A673 (cell line): Measurements from ENCODE around the gene KRT81. TPM values are rescaled to one million over a fixed set of nuclear protein-coding genes. Genes with fewer than 3 reads are reported as not detected.

Source experiments
- BruUV-seq: library from RNA; stranded (reverse); fragments of 400-500 nt; replicated peaks from 2 replicates; lab custom pipeline; 2021; lab: Mats Ljungman, UMichigan
- CTCF ChIA-PET: fragments of 300-600 bp; sonication (Branson Sonifier 250); formaldehyde crosslinking; loops from one replicate; lab custom pipeline; 2022; ENCODE audit warnings: antibody characterized with exemption; lab: Charles Lee
- POLR2A ChIA-PET: fragments of 300-600 bp; sonication (Branson Sonifier 250); formaldehyde crosslinking; loops from one replicate; lab custom pipeline; 2022; ENCODE audit warnings: antibody characterized with exemption; ENCODE audit not compliant: low non-redundant PET; lab: Charles Lee
- DNase-seq: peaks from one replicate; pipeline ENCODE4 v3.0.0-alpha.2; 2015; ENCODE audit warnings: low spot score
- H3K27ac ChIP-seq: fragments of 200-600 bp; sonication (generic); 2 replicates; pipeline ENCODE4 v1.5.1; 2016; ENCODE audit warnings: mixed run types, low read depth, mild to moderate bottlenecking, mixed read lengths, antibody characterized with exemption, low read length; ENCODE audit not compliant: poor library complexity, severe bottlenecking
- H3K27me3 ChIP-seq: fragments of 200-600 bp; sonication (generic); replicated peaks from 2 replicates; pipeline ENCODE4 v1.6.1; 2017; ENCODE audit warnings: mixed run types, low read depth, mild to moderate bottlenecking, mixed read lengths, antibody characterized with exemption, low read length; ENCODE audit not compliant: insufficient read depth, poor library complexity
- H3K36me3 ChIP-seq: fragments of 200-600 bp; sonication (generic); 2 replicates; pipeline ENCODE4 v1.6.1; 2016; ENCODE audit warnings: mixed run types, mild to moderate bottlenecking, mixed read lengths, antibody characterized with exemption, low read length; ENCODE audit not compliant: insufficient read depth, poor library complexity, severe bottlenecking
- H3K4me1 ChIP-seq: fragments of 200-600 bp; sonication (generic); 2 replicates; pipeline ENCODE4 v1.6.1; 2017; ENCODE audit warnings: mixed run types, mild to moderate bottlenecking, mixed read lengths, antibody characterized with exemption, low read length; ENCODE audit not compliant: insufficient read depth, poor library complexity, severe bottlenecking
- H3K4me3 ChIP-seq: fragments of 200-600 bp; sonication (generic); 2 replicates; pipeline ENCODE4 v1.5.1; 2016; ENCODE audit warnings: low read depth, mixed run types, mild to moderate bottlenecking, mixed read lengths, low read length; ENCODE audit not compliant: poor library complexity, severe bottlenecking
- H3K9me3 ChIP-seq: fragments of 200-600 bp; sonication (generic); 2 replicates; pipeline ENCODE4 v1.6.1; 2016; ENCODE audit warnings: mixed run types, low read depth, mild to moderate bottlenecking, mixed read lengths, antibody characterized with exemption, low read length; ENCODE audit not compliant: poor library complexity, severe bottlenecking
- EZH2 ChIP-seq: fragments of 200-600 bp; sonication (generic); IDR thresholded peaks from 2 replicates; pipeline ENCODE4 v1.6.1; 2017; ENCODE audit warnings: borderline replicate concordance, low read depth, mild to moderate bottlenecking, mixed read lengths, antibody characterized with exemption, low read length; ENCODE audit not compliant: poor library complexity, severe bottlenecking
- intact Hi-C: fragments of 100-400 bp; cut with micrococcal nuclease; formaldehyde crosslinking; loops from one replicate; pipeline ENCODE4 v1.10.0; 2022; ENCODE audit not compliant: unreplicated experiment
- total RNA-seq: library from RNA; stranded (reverse); gene quantifications from 2 replicates; pipeline ENCODE4 v1.2.3, GENCODE V29; 2021
- TF ChIP-seq, protein P1 (sequence below): fragments of 300-800, 200-600 bp; sonication (generic); conservative IDR thresholded peaks from 2 replicates; pipeline ENCODE4 v1.5.1; 2017; ENCODE audit warnings: low read depth, mild to moderate bottlenecking, antibody characterized with exemption, low read length, moderate library complexity, mixed read lengths

KRT81 gene
- total RNA-seq, 1 experiment from 2014 or later = 0.30 TPM

DNA sequence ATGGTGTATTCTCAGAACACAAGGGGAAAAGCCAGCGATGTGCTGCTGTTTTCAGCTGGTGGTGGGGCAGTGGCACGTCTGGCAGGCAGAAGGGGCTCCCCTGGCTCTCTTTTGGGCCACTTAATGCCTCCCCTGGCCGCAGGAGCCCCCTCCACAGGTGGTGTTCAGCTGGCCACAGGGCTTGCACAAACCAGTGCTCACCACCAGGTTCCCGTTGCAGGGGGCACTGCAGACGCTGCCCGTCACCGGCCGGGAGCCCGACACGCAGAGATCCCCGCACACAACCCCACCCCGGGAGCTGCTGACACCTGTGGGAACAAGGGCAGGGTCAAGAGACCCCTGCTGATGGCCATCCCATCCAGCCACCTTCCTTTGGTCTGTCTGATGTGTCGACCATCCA, 23.2 kb upstream of the KRT81 start:
- no peaks in the 10 kb centered on the region for H3K9me3 ChIP-seq
- H3K27me3 ChIP-seq = peaks cover 5% of the 10 kb centered on the region
- intact Hi-C loops = no loop called here
- H3K36me3 ChIP-seq = no peaks in the 10 kb centered on the region
- no peak overlapping the region for H3K4me3 ChIP-seq
- TF ChIP-seq, protein P1, sequence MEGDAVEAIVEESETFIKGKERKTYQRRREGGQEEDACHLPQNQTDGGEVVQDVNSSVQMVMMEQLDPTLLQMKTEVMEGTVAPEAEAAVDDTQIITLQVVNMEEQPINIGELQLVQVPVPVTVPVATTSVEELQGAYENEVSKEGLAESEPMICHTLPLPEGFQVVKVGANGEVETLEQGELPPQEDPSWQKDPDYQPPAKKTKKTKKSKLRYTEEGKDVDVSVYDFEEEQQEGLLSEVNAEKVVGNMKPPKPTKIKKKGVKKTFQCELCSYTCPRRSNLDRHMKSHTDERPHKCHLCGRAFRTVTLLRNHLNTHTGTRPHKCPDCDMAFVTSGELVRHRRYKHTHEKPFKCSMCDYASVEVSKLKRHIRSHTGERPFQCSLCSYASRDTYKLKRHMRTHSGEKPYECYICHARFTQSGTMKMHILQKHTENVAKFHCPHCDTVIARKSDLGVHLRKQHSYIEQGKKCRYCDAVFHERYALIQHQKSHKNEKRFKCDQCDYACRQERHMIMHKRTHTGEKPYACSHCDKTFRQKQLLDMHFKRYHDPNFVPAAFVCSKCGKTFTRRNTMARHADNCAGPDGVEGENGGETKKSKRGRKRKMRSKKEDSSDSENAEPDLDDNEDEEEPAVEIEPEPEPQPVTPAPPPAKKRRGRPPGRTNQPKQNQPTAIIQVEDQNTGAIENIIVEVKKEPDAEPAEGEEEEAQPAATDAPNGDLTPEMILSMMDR = no peak
- TF ChIP-seq EZH2 = no peak
- no peak overlapping the region for H3K27ac ChIP-seq
- ChIA-PET CTCF (no interaction called here), POLR2A (no interaction called here)
- no TSS peak for BruUV-seq
- no peaks in the 10 kb centered on the region for H3K4me1 ChIP-seq
- no peak for DNase-seq

DNA sequence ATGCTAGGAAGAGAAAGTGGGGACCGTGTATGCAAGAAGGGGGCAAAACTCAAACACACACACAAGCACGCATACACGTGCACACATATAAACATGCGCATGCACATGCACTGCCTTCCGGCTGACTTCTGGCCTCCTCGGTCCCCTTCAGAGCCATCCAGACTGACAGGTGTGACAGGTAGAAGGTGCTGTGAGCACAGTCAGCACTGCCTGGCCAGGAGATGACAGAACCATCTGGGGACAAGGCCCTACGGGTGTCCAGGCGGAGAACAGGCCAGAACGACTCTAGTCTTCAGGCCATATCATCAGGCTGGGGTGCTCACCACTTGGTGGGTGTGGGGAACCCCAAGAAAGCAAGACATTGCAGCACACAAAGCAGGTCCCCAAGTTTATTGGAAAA, 22.6 kb upstream of the KRT81 start:
- ChIA-PET POLR2A (no interaction called here), CTCF (no interaction called here)
- DNase-seq = no peak
- Histone ChIP-seq H3K27me3 (peaks cover 11% of the 10 kb centered on the region), H3K9me3 (no peaks in the 10 kb centered on the region), H3K27ac (no peak overlapping the region), H3K4me3 (no peak overlapping the region), H3K4me1 (no peaks in the 10 kb centered on the region), H3K36me3 (no peaks in the 10 kb centered on the region)
- TF ChIP-seq EZH2 = no peak
- TF ChIP-seq, protein P1 = no peak
- BruUV-seq = no TSS peak
- intact Hi-C loops = no loop called here

DNA sequence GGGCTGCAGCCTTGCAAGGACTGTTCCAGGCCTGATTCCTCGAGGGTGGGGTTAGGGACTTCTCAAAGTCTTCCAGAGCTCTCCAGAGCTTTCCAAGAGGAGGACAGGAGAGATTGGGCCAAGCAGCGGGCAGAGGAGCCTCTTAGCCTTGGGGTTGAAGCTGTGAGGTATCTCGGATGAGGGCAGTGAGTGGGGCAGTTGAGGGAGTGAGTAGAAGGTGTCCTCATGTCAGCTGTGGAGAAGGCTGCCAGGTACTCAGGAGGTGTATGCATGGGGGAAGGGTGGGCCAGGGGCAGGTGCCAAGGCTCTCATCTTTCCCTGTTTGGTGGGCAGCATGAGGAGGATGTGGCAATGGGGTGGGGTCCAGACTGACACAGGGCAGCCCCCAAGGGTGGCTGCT, 22.1 kb upstream of the KRT81 start:
- TF ChIP-seq, protein P1 = no peak
- TF ChIP-seq EZH2 = no peak

More for the DNA sequence above, 22.1 kb upstream of the KRT81 start:
- DNase-seq = no peak
- H3K4me3 ChIP-seq = no peak overlapping the region
- no peaks in the 10 kb centered on the region for H3K4me1 ChIP-seq
- intact Hi-C loops = no loop called here
- no peaks in the 10 kb centered on the region for H3K9me3 ChIP-seq
- H3K27ac ChIP-seq = no peak overlapping the region
- H3K36me3 ChIP-seq = no peaks in the 10 kb centered on the region
- ChIA-PET CTCF (no interaction called here), POLR2A (no interaction called here)
- no TSS peak for BruUV-seq
- peaks cover 16% of the 10 kb centered on the region for H3K27me3 ChIP-seq
